Medulla oblongata (tissue), 1 donor: ENCODE measurements around the gene EPHA3.

Source experiments
- DNase-seq: peaks from one replicate; pipeline ENCODE4 v3.0.0-alpha.2; 2015; ENCODE audit errors: extremely low spot score

Gene EPHA3

GRCh38 chr3:89362496-89362895 is 255.1 kb downstream of the EPHA3 start:
- DNase-seq: no peak

GRCh38 chr3:89363171-89363570 is 255.8 kb downstream of the EPHA3 start:
- DNase-seq: no peak

- DNase-seq: no peak
Measured at GRCh38 chr3:89364314-89364713, 256.9 kb downstream of the EPHA3 start.

GRCh38 chr3:89367166-89367565 is 259.7 kb downstream of the EPHA3 start:
- no peak for DNase-seq

- DNase-seq: no peak
Measured at GRCh38 chr3:89368846-89369245, 261.4 kb downstream of the EPHA3 start.

- no peak for DNase-seq
Measured at GRCh38 chr3:89372456-89372855, 265.0 kb downstream of the EPHA3 start.

GRCh38 chr3:89373434-89373833 is 266.0 kb downstream of the EPHA3 start:
- no peak for DNase-seq

- DNase-seq: no peak
Measured at GRCh38 chr3:89375451-89375850, 268.0 kb downstream of the EPHA3 start.

- DNase-seq: no peak
Measured at GRCh38 chr3:89380016-89380415, 272.6 kb downstream of the EPHA3 start.

- no peak for DNase-seq
Measured at GRCh38 chr3:89392991-89393390, 285.6 kb downstream of the EPHA3 start.

- DNase-seq: no peak
Measured at GRCh38 chr3:89395456-89395855, 288.0 kb downstream of the EPHA3 start.

GRCh38 chr3:89395996-89396395 is 288.6 kb downstream of the EPHA3 start:
- no peak for DNase-seq

- DNase-seq: no peak
Measured at GRCh38 chr3:89402051-89402450, 294.6 kb downstream of the EPHA3 start.

GRCh38 chr3:89405176-89405575 is 297.8 kb downstream of the EPHA3 start:
- DNase-seq: no peak

GRCh38 chr3:89405593-89405992 is 298.2 kb downstream of the EPHA3 start:
- DNase-seq: no peak

GRCh38 chr3:89411201-89411600 is 303.8 kb downstream of the EPHA3 start:
- DNase-seq: no peak

- no peak for DNase-seq
Measured at GRCh38 chr3:89414270-89414669, 306.8 kb downstream of the EPHA3 start.

- no peak for DNase-seq
Measured at GRCh38 chr3:89419647-89420241, 312.3 kb downstream of the EPHA3 start.

GRCh38 chr3:89426060-89426459 is 318.6 kb downstream of the EPHA3 start:
- no peak for DNase-seq

GRCh38 chr3:89434621-89435380 is 327.4 kb downstream of the EPHA3 start:
- peak; percentile 50 for DNase-seq

- no peak for DNase-seq
Measured at GRCh38 chr3:89436846-89437245, 329.4 kb downstream of the EPHA3 start.

- no peak for DNase-seq
Measured at GRCh38 chr3:89440386-89440785, 333.0 kb downstream of the EPHA3 start.

- DNase-seq: no peak
Measured at GRCh38 chr3:89441141-89441540, 333.7 kb downstream of the EPHA3 start.

GRCh38 chr3:89446593-89446992 is 339.2 kb downstream of the EPHA3 start:
- DNase-seq: no peak
